ENCODE data around the gene RAB4B.

Gene RAB4B

GRCh38 chr19:40786060-40787037 is 8.3 kb downstream of the RAB4B start:
- no peak overlapping the region for H3K27ac ChIP-seq
- no peak for TF ChIP-seq CTCF (conservative IDR thresholded peaks at IDR 0.05)

GRCh38 chr19:40791349-40791748 is 13.3 kb downstream of the RAB4B start:
- H3K27ac ChIP-seq, result no peak overlapping the region
- TF ChIP-seq CTCF (conservative IDR thresholded peaks at IDR 0.05), result no peak

GRCh38 chr19:40791996-40792395 is 13.9 kb downstream of the RAB4B start:
- no peak overlapping the region for H3K27ac ChIP-seq
- no peak for TF ChIP-seq CTCF (conservative IDR thresholded peaks at IDR 0.05)

GRCh38 chr19:40797166-40797962 is 19.3 kb downstream of the RAB4B start:
- no peak for TF ChIP-seq CTCF (conservative IDR thresholded peaks at IDR 0.05)
- H3K27ac ChIP-seq, result peak overlapping the region; percentile 91

- H3K27ac ChIP-seq, result peak overlapping the region; percentile 91
- peak; percentile 67 for TF ChIP-seq CTCF (conservative IDR thresholded peaks at IDR 0.05)
Measured at GRCh38 chr19:40797963-40798682, 20.1 kb downstream of the RAB4B start.

- peak; percentile 13; the same call in 1 of the 2 replicates for TF ChIP-seq CTCF (conservative IDR thresholded peaks at IDR 0.05)
- H3K27ac ChIP-seq, result peak within 1 kb of the TSS; percentile 91
Measured at GRCh38 chr19:40798683-40799557, 20.9 kb downstream of the RAB4B start, which contains the start of gene EGLN2. TSS of gene EGLN2 (plus strand) at chr19:40799191. CDS start at chr19:40800573, 1,382 bp downstream.
